ENCODE measurements around the gene RND1. TPM values are rescaled to one million over a fixed set of nuclear protein-coding genes. Genes with fewer than 3 reads are reported as not detected.
A peak's percentile ranks its signal among the peaks of the same experiment; 100 is the strongest.
"Not testable (repeated sequence)": the region's sequence is repeated elsewhere in the genome, so short reads cannot be mapped to it uniquely, and the experiment has no call there.

RND1 gene
- total RNA-seq, 5 donors from 2014 or later (not counting 1 experiment from before 2014, with no cell fraction given), result 2.6 to 10.5 (median 5.0) TPM

GRCh38 chr12:48857278-48857994 lies 8.2 kb downstream of the RND1 start:
- Mint-ChIP-seq H3K36me3 (peaks cover 9% of the 10 kb centered on the region), H3K27me3 (peaks cover 6 to 13% of the 10 kb centered on the region in 2 donors), H3K4me1 (peaks cover 8 to 10% (median 9%) of the 10 kb centered on the region in 3 donors), H3K4me3 (no peak overlapping the region), H3K27ac (no peak overlapping the region), H3K9me3 (no peaks in the 10 kb centered on the region)
- Histone ChIP-seq H3K36me3 (ENCODE audit: control insufficient read depth in 2 of 2, extremely low read depth in 1 of 2, insufficient read depth in 1 of 2, low read length in 1 of 2) (no peaks in the 10 kb centered on the region), H3K4me1 (ENCODE audit: control insufficient read depth in 1 of 2, extremely low read depth in 1 of 2, insufficient read depth in 2 of 2, low read length in 2 of 2) (peaks cover 6 to 8% of the 10 kb centered on the region in 2 experiments), H3K9me3 (no peaks in the 10 kb centered on the region), H3K27ac (ENCODE audit: low read length) (no peak overlapping the region), H3K27me3 (replicated peaks in 1 of 2; ENCODE audit: control insufficient read depth in 2 of 2, extremely low read depth in 1 of 2, insufficient read depth in 2 of 2, low read length in 1 of 2) (peaks cover 0 to 17% of the 10 kb centered on the region in 2 experiments), H3K4me3 (ENCODE audit: control insufficient read depth in 1 of 2, extremely low read depth in 1 of 2, low read length in 1 of 2) (no peak overlapping the region)
- ChIA-PET CTCF (interaction anchor here (0.5 to 2.0 kb wide), 7 partner anchors 10 to 100 kb away, joined by 3 to 6 read pairs (median 3); partner anchors contain the start of gene ARF3 (in 1 of the 2)), POLR2A (interaction anchor here in 1 of 2 donors (0.6 kb wide), 2 partner anchors 26 to 754 kb away, joined by 3 to 4 read pairs; no protein-coding TSS in a partner anchor)
- ATAC-seq (replicated peaks in 1 of 4), result no peak
- WGBS (ENCODE audit: insufficient coverage), result 71% methylated on average over 1 of the region's 13 CpGs
- DNase-seq, result no peak

- ATAC-seq (replicated peaks in 1 of 4) (no peak), DNase-seq (no peak)
- no peak overlapping the region for H3K4me3 ChIP-seq (ENCODE audit: control insufficient read depth in 1 of 2, extremely low read depth in 1 of 2, low read length in 1 of 2)
- H3K4me1 ChIP-seq (ENCODE audit: control insufficient read depth in 1 of 2, extremely low read depth in 1 of 2, insufficient read depth in 2 of 2, low read length in 2 of 2), result peaks cover 6 to 15% of the 10 kb centered on the region in 2 experiments
- peaks cover 0 to 7% of the 10 kb centered on the region in 2 experiments for H3K27me3 ChIP-seq (replicated peaks in 1 of 2; ENCODE audit: control insufficient read depth in 2 of 2, extremely low read depth in 1 of 2, insufficient read depth in 2 of 2, low read length in 1 of 2)
- POLR2A ChIA-PET, result interaction anchor here in 1 of 2 donors (0.6 to 0.8 kb wide), 2 partner anchors 74 to 753 kb away, joined by 3 to 4 read pairs; no protein-coding TSS in a partner anchor
- Mint-ChIP-seq H3K4me1 (peaks cover 11 to 16% (median 14%) of the 10 kb centered on the region in 3 donors), H3K36me3 (peaks cover 5% of the 10 kb centered on the region), H3K27ac (no peak overlapping the region), H3K4me3 (no peak overlapping the region), H3K27me3 (peaks cover 0 to 2% of the 10 kb centered on the region in 2 donors), H3K9me3 (no peaks in the 10 kb centered on the region)
- H3K27ac ChIP-seq (ENCODE audit: low read length), result no peak overlapping the region
- H3K36me3 ChIP-seq (ENCODE audit: control insufficient read depth in 2 of 2, extremely low read depth in 1 of 2, insufficient read depth in 1 of 2, low read length in 1 of 2), result no peaks in the 10 kb centered on the region
- CTCF ChIA-PET, result interaction anchor here (0.7 to 2.0 kb wide), 9 partner anchors 11 to 131 kb away, joined by 3 to 7 read pairs (median 4); partner anchors contain the start of gene WNT1 (in 2 of the 2)
- H3K9me3 ChIP-seq, result no peaks in the 10 kb centered on the region
- no CpG with 5 or more reads among the region's 2 CpGs for WGBS (ENCODE audit: insufficient coverage)
Observed at GRCh38 chr12:48856379-48856778, 9.3 kb downstream of the RND1 start.

- ATAC-seq (replicated peaks in 1 of 4); POLR2A ChIA-PET; H3K27ac Mint-ChIP-seq: not testable (repeated sequence)
Observed at GRCh38 chr12:48854932-48855331, 10.7 kb downstream of the RND1 start.

GRCh38 chr12:48854488-48854887 lies 11.2 kb downstream of the RND1 start:
- POLR2A ChIA-PET, result interaction anchor here in 1 of 2 donors (1.3 kb wide), 1 partner anchor 80 kb away, joined by 7 read pairs; no protein-coding TSS in a partner anchor
- WGBS (ENCODE audit: insufficient coverage), result 40% methylated on average over 1 of the region's 4 CpGs

More at GRCh38 chr12:48854932-48855331, 10.7 kb downstream of the RND1 start:
- H3K27ac ChIP-seq (ENCODE audit: low read length); H3K4me3 ChIP-seq (ENCODE audit: control insufficient read depth in 1 of 2, extremely low read depth in 1 of 2, low read length in 1 of 2); H3K27me3 Mint-ChIP-seq; H3K9me3 ChIP-seq; H3K9me3 Mint-ChIP-seq; H3K36me3 ChIP-seq (ENCODE audit: control insufficient read depth in 2 of 2, extremely low read depth in 1 of 2, insufficient read depth in 1 of 2, low read length in 1 of 2); H3K4me3 Mint-ChIP-seq; H3K27me3 ChIP-seq (replicated peaks in 1 of 2; ENCODE audit: control insufficient read depth in 2 of 2, extremely low read depth in 1 of 2, insufficient read depth in 2 of 2, low read length in 1 of 2); DNase-seq; H3K36me3 Mint-ChIP-seq: not testable (repeated sequence)
- H3K4me1 Mint-ChIP-seq, result peaks cover 25 to 30% (median 25%) of the 10 kb centered on the region in 3 donors
- CTCF ChIA-PET, result interaction anchor here in 1 of 2 donors (3.2 to 4.2 kb wide), 2 partner anchors 10 to 80 kb away, joined by 28 to 37 read pairs; partner anchors contain the start of gene RND1
- 100% methylated on average over 1 of the region's 10 CpGs for WGBS (ENCODE audit: insufficient coverage)
- peaks cover 13 to 25% of the 10 kb centered on the region in 2 experiments for H3K4me1 ChIP-seq (ENCODE audit: control insufficient read depth in 1 of 2, extremely low read depth in 1 of 2, insufficient read depth in 2 of 2, low read length in 2 of 2)

GRCh38 chr12:48852734-48853688 lies 12.7 kb downstream of the RND1 start:
- peaks cover 0 to 20% of the 10 kb centered on the region in 2 donors for H3K36me3 ChIP-seq (ENCODE audit: control insufficient read depth in 2 of 2, extremely low read depth in 1 of 2, insufficient read depth in 1 of 2, low read length in 1 of 2)
- ATAC-seq (replicated peaks in 1 of 4) (peak; percentile 28 to 46 (median 30)), DNase-seq (peak; percentile 67 to 96 (median 85))
- Mint-ChIP-seq H3K27me3 (no peaks in the 10 kb centered on the region), H3K27ac (peak overlapping the region; percentile 98), H3K4me1 (peaks cover 30 to 40% (median 33%) of the 10 kb centered on the region in 3 donors), H3K36me3 (peaks cover 12% of the 10 kb centered on the region), H3K9me3 (no peaks in the 10 kb centered on the region), H3K4me3 (peak overlapping the region; percentile 91 to 96 (median 94))
- H3K9me3 ChIP-seq, result no peaks in the 10 kb centered on the region
- H3K27ac ChIP-seq (ENCODE audit: low read length), result peak overlapping the region; percentile 98
- peaks cover 13 to 35% of the 10 kb centered on the region in 2 experiments for H3K4me1 ChIP-seq (ENCODE audit: control insufficient read depth in 1 of 2, extremely low read depth in 1 of 2, insufficient read depth in 2 of 2, low read length in 2 of 2)
- WGBS (ENCODE audit: insufficient coverage), result 0% methylated on average over 3 of the region's 11 CpGs
- CTCF ChIA-PET, result interaction anchor here (0.6 to 4.2 kb wide), 44 partner anchors 12 to 1258 kb away, joined by 3 to 62 read pairs (median 4); partner anchors contain the start of genes RND1 (in 2 of the 2), ARF3 (in 1 of the 2), FKBP11 (in 1 of the 2) and LMBR1L (in 1 of the 2)
- peak overlapping the region; percentile 88 to 100 for H3K4me3 ChIP-seq (ENCODE audit: control insufficient read depth in 1 of 2, extremely low read depth in 1 of 2, low read length in 1 of 2)
- peaks cover 0 to 2% of the 10 kb centered on the region in 2 experiments for H3K27me3 ChIP-seq (replicated peaks in 1 of 2; ENCODE audit: control insufficient read depth in 2 of 2, extremely low read depth in 1 of 2, insufficient read depth in 2 of 2, low read length in 1 of 2)
- POLR2A ChIA-PET, result interaction anchor here (0.7 to 2.3 kb wide), 9 partner anchors 12 to 236 kb away, joined by 3 to 10 read pairs (median 5); partner anchors contain the start of genes RND1 (in 2 of the 2), ARF3 (in 1 of the 2), FKBP11 (in 1 of the 2) and KANSL2 (in 1 of the 2)

More at GRCh38 chr12:48854488-48854887, 11.2 kb downstream of the RND1 start:
- CTCF ChIA-PET, result interaction anchor here (2.6 to 4.2 kb wide), 5 partner anchors 11 to 84 kb away, joined by 14 to 62 read pairs (median 37); partner anchors contain the start of gene RND1 (in 1 of the 2)
- peaks cover 0 to 4% of the 10 kb centered on the region in 2 experiments for H3K27me3 ChIP-seq (replicated peaks in 1 of 2; ENCODE audit: control insufficient read depth in 2 of 2, extremely low read depth in 1 of 2, insufficient read depth in 2 of 2, low read length in 1 of 2)
- no peak for ATAC-seq (replicated peaks in 1 of 4)
- no peak overlapping the region for H3K27ac ChIP-seq (ENCODE audit: low read length)
- no peaks in the 10 kb centered on the region for H3K9me3 ChIP-seq
- H3K4me1 ChIP-seq (ENCODE audit: control insufficient read depth in 1 of 2, extremely low read depth in 1 of 2, insufficient read depth in 2 of 2, low read length in 2 of 2), result peaks cover 13 to 28% of the 10 kb centered on the region in 2 experiments
- H3K9me3 Mint-ChIP-seq, result no peaks in the 10 kb centered on the region
- H3K4me3 Mint-ChIP-seq, result no peak overlapping the region
- H3K27ac Mint-ChIP-seq, result no peak overlapping the region
- H3K36me3 ChIP-seq (ENCODE audit: control insufficient read depth in 2 of 2, extremely low read depth in 1 of 2, insufficient read depth in 1 of 2, low read length in 1 of 2), result peaks cover 0 to 11% of the 10 kb centered on the region in 2 donors
- H3K27me3 Mint-ChIP-seq, result no peaks in the 10 kb centered on the region
- no peak for DNase-seq
- H3K4me3 ChIP-seq (ENCODE audit: control insufficient read depth in 1 of 2, extremely low read depth in 1 of 2, low read length in 1 of 2), result no peak overlapping the region
- H3K36me3 Mint-ChIP-seq, result peaks cover 9% of the 10 kb centered on the region
- peaks cover 28 to 35% (median 30%) of the 10 kb centered on the region in 3 donors for H3K4me1 Mint-ChIP-seq

Data from T-cell (primary cell).